ENCODE measurements around the gene AIFM2. TPM values are rescaled to one million over a fixed set of nuclear protein-coding genes. Genes with fewer than 3 reads are reported as not detected.

The AIFM2 gene
- total RNA-seq, 1 experiment from 2014 or later, result 31.1 TPM

DNA sequence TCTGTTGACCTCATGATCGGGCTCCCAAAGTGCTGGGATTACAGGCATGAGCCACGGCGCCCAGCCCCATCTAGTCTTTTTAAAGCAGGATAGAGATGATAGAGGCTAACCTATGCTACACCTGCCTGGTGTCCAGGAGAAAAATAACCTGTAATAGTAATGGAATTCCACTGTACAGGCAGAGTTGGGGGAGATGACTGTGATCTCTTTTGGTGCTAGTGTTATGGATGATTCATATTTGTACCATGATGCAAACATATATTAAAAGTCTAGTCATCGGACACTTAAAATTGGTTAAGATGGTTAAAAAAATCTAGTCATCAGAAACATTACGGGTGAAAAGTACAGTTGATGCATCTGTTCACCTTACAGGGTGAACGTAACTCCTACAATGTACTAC, 43.8 kb upstream of the AIFM2 start:
- CTCF ChIA-PET, result interaction anchor here (1.8 kb wide), 1 partner anchor 30 kb away, joined by 14 read pairs; the partner anchor contains the start of gene TYSND1
- intact Hi-C loops (cut with micrococcal nuclease; ENCODE audit: unreplicated experiment), result no loop called here
- POLR2A ChIA-PET, result no interaction called here

DNA sequence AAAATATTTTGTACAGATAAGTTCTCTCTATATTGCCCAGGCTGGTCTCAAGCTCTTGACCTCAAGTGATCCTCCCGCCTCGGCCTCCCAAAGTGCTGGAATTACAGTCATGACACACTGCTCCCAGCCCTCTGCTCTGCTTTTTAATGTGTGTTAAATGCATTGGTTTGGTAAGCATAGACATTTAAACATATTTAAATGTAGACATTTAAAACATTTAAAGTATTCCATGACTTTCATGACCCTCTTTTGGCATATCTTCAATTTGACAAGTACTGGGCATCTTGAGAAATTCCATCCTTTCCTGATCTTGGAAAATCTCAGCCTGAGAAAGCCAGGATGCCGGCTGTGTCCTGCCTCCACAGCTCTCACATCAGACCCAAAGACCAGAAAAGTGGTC, 42.9 kb upstream of the AIFM2 start:
- POLR2A ChIA-PET, result no interaction called here
- H3K4me1 Mint-ChIP-seq (ENCODE audit: low read depth, unreplicated experiment), result no peaks in the 10 kb centered on the region
- BruUV-seq (replicated peaks), result no TSS peak
- peaks cover 14% of the 10 kb centered on the region for H3K9me3 Mint-ChIP-seq (ENCODE audit: unreplicated experiment)
- H3K36me3 ChIP-seq (ENCODE audit: control insufficient read depth, insufficient read depth, low read length), result no peaks in the 10 kb centered on the region
- H3K36me3 Mint-ChIP-seq (ENCODE audit: insufficient read depth, unreplicated experiment), result peaks cover 12% of the 10 kb centered on the region
- H3K4me3 Mint-ChIP-seq (ENCODE audit: unreplicated experiment), result no peak overlapping the region
- H3K4me1 ChIP-seq, result peaks cover 5% of the 10 kb centered on the region
- no peak overlapping the region for H3K4me3 ChIP-seq (ENCODE audit: low read depth, low read length)
- DNase-seq, result no peak
- no peaks in the 10 kb centered on the region for H3K27me3 ChIP-seq (replicated peaks; ENCODE audit: control insufficient read depth, insufficient read depth, low read length)
- H3K9me3 ChIP-seq, result peaks cover 10% of the 10 kb centered on the region
- CTCF ChIA-PET, result interaction anchor here (0.7 to 1.8 kb wide), 2 partner anchors 29 to 767 kb away, joined by 3 to 14 read pairs; partner anchors contain the start of gene TYSND1
- TF ChIP-seq, protein P1, sequence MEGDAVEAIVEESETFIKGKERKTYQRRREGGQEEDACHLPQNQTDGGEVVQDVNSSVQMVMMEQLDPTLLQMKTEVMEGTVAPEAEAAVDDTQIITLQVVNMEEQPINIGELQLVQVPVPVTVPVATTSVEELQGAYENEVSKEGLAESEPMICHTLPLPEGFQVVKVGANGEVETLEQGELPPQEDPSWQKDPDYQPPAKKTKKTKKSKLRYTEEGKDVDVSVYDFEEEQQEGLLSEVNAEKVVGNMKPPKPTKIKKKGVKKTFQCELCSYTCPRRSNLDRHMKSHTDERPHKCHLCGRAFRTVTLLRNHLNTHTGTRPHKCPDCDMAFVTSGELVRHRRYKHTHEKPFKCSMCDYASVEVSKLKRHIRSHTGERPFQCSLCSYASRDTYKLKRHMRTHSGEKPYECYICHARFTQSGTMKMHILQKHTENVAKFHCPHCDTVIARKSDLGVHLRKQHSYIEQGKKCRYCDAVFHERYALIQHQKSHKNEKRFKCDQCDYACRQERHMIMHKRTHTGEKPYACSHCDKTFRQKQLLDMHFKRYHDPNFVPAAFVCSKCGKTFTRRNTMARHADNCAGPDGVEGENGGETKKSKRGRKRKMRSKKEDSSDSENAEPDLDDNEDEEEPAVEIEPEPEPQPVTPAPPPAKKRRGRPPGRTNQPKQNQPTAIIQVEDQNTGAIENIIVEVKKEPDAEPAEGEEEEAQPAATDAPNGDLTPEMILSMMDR (IDR thresholded peaks at IDR 0.05; ENCODE audit: insufficient read depth in 1 of 2, low read depth in 1 of 2, low read length in 1 of 2, severe bottlenecking in 1 of 2, unreplicated experiment in 1 of 2), result no peak
- H3K27ac Mint-ChIP-seq (ENCODE audit: unreplicated experiment), result no peak overlapping the region
- H3K27me3 Mint-ChIP-seq (ENCODE audit: insufficient read depth, unreplicated experiment), result no peaks in the 10 kb centered on the region
- intact Hi-C loops (cut with micrococcal nuclease; ENCODE audit: unreplicated experiment), result no loop called here

More for the DNA sequence above, 43.8 kb upstream of the AIFM2 start:
- Histone ChIP-seq H3K36me3 (ENCODE audit: control insufficient read depth, insufficient read depth, low read length) (no peaks in the 10 kb centered on the region), H3K9me3 (peaks cover 10% of the 10 kb centered on the region), H3K4me1 (no peaks in the 10 kb centered on the region; the same call in 1 of the 2 replicates), H3K4me3 (ENCODE audit: low read depth, low read length) (no peak overlapping the region), H3K27me3 (replicated peaks; ENCODE audit: control insufficient read depth, insufficient read depth, low read length) (no peaks in the 10 kb centered on the region)
- DNase-seq, result no peak
- Mint-ChIP-seq H3K4me3 (ENCODE audit: unreplicated experiment) (no peak overlapping the region), H3K9me3 (ENCODE audit: unreplicated experiment) (peaks cover 16% of the 10 kb centered on the region), H3K27me3 (ENCODE audit: insufficient read depth, unreplicated experiment) (no peaks in the 10 kb centered on the region), H3K27ac (ENCODE audit: unreplicated experiment) (no peak overlapping the region), H3K36me3 (ENCODE audit: insufficient read depth, unreplicated experiment) (peaks cover 6% of the 10 kb centered on the region), H3K4me1 (ENCODE audit: low read depth, unreplicated experiment) (no peaks in the 10 kb centered on the region)
- no TSS peak for BruUV-seq (replicated peaks)
- TF ChIP-seq, protein P1 (IDR thresholded peaks at IDR 0.05; ENCODE audit: insufficient read depth in 1 of 2, low read depth in 1 of 2, low read length in 1 of 2, severe bottlenecking in 1 of 2, unreplicated experiment in 1 of 2), result no peak

DNA sequence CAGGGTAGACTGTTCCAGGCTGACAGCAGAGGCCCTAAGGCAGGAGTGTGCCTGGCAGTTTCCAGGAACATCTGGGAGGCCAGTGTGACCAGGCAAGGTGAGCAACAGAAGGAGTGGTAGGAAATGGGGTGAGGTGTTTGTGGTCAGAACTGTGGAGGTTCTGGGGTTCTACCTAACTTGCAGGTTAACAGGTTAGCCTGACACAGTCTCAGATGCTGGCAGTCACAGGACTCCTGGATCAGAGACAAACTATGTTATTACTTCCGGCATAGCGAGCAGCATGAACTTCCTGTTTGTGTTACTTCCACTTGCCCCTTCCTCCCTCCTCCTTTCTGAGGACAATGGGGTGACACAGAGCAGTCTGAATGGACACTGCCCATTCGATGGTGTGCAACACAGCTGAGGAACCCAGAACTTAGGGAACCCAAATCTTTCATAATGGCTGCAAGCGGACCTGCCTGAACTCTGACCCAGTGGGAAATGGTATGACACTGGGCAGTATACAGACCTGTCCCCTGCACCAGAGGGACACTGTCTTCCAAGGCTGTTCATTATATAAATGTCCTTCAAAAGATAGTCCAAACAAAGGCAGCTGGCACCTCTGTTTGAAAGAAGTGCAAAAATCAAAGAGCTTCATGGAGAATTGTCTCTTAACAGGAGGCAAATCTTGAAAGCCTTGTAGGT, 41.6 kb upstream of the AIFM2 start:
- Histone ChIP-seq H3K4me1 (peaks cover 5% of the 10 kb centered on the region), H3K36me3 (ENCODE audit: control insufficient read depth, insufficient read depth, low read length) (no peaks in the 10 kb centered on the region), H3K9me3 (peaks cover 3% of the 10 kb centered on the region), H3K4me3 (ENCODE audit: low read depth, low read length) (no peak overlapping the region), H3K27me3 (replicated peaks; ENCODE audit: control insufficient read depth, insufficient read depth, low read length) (no peaks in the 10 kb centered on the region)
- no peaks in the 10 kb centered on the region for H3K27me3 Mint-ChIP-seq (ENCODE audit: insufficient read depth, unreplicated experiment)
- intact Hi-C loops (cut with micrococcal nuclease; ENCODE audit: unreplicated experiment), result no loop called here
- no TSS peak for BruUV-seq (replicated peaks)
- H3K4me3 Mint-ChIP-seq (ENCODE audit: unreplicated experiment), result no peak overlapping the region
- ChIA-PET POLR2A (interaction anchor here (0.9 kb wide), 1 partner anchor 28 kb away, joined by 3 read pairs; the partner anchor contains the start of gene TYSND1), CTCF (no interaction called here)
- H3K9me3 Mint-ChIP-seq (ENCODE audit: unreplicated experiment), result peaks cover under 1% of the 10 kb centered on the region
- TF ChIP-seq, protein P1 (IDR thresholded peaks at IDR 0.05; ENCODE audit: insufficient read depth in 1 of 2, low read depth in 1 of 2, low read length in 1 of 2, severe bottlenecking in 1 of 2, unreplicated experiment in 1 of 2), result no peak
- H3K4me1 Mint-ChIP-seq (ENCODE audit: low read depth, unreplicated experiment), result peaks cover 3% of the 10 kb centered on the region
- H3K27ac Mint-ChIP-seq (ENCODE audit: unreplicated experiment), result no peak overlapping the region
- no peak for DNase-seq
- peaks cover 22% of the 10 kb centered on the region for H3K36me3 Mint-ChIP-seq (ENCODE audit: insufficient read depth, unreplicated experiment)

Data from Caco-2 (cell line).